ENCODE measurements around the gene NFIX.

The NFIX gene

DNA sequence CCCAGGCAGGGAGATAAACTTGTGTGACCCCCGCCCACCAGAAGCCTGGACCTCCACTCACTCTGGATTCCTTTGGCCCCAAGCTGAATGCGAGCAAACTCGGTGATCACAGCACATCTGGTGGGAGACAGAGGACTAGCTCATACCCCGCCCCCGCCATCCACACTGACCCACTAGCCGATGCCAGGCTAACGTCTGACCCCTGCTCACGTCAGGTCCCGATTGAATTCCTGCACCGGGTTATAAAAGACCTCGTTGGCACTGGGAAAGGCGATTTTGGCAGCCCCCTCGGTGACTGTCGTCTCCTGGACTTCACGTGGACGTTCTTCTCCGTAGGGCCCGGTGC, 120.6 kb downstream of the NFIX start:
- no peak for DNase-seq

- DNase-seq = peak; percentile 93
Observed at GRCh38 chr19:13116282-13117175, 121.3 kb downstream of the NFIX start, which contains the start of gene TRMT1. TRMT1 (minus strand) TSS chr19:13116740; CDS start chr19:13116399, 341 bp downstream.

DNA sequence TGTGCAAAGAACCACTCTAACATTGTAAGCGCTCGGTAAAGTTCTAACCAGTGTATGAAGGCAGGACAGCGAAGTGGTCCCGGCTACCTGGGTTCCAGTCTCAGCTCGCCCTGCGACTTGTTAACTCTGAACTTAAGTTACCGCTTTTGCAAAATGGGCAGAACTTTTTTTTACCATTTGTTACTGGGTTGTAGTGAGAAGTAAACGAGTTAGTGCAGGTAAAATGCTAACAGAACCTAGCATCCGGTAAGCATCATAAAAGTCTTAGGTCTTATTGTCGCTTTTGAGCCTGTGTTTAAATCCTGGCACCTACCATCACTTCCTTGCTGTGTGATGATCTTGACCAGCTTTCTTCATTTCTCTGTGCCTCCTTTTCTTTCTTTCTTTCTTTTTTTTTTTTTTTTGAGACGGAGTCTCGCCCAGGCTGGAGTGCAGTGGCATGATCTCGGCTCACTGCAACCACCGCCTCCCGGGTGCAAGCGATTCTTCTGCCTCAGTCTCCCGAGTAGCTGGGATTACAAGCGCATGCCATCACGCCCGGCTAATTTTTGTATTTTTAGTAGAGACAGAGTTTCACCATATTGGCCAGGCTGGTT, 122.0 kb downstream of the NFIX start:
- DNase-seq = no peak

DNA sequence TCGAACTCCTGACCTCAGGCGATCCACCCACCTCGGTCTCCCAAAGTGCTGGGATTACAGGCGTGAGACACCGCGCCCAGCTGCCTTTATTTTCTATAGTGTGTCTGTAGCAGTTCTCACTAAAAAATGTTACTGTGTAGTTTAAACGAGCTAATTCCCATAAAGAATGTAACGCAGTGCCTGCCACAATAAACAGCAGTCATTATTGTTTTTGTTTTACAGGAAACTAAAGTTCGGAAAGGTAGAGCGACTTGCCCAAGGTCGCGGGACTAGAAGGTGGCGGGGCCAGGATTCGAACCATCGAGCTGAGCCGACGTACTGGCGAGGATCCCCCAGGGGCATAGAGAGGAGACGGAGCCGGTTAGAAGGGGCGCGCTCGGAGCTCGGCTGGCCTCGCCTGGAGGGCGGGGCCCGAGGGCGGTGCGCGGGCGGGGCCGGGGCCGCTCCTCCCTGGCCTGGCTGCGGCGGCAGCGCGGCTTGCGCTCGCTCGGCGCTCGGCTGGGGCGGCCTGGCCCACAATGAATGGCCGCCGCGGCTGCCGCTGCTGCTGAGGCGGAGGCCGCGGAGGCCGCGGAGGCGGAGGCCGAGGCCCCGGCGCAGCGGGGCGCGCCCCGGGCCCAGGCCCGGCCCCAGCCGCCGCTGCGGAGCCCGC, 122.6 kb downstream of the NFIX start, which contains the start of gene NACC1:
NACC1 (plus strand) TSS at position 493 of the 652 bp plus-strand sequence. CDS start 16,944 bp downstream, outside the sequence.
- peak; percentile 94 for DNase-seq

DNA sequence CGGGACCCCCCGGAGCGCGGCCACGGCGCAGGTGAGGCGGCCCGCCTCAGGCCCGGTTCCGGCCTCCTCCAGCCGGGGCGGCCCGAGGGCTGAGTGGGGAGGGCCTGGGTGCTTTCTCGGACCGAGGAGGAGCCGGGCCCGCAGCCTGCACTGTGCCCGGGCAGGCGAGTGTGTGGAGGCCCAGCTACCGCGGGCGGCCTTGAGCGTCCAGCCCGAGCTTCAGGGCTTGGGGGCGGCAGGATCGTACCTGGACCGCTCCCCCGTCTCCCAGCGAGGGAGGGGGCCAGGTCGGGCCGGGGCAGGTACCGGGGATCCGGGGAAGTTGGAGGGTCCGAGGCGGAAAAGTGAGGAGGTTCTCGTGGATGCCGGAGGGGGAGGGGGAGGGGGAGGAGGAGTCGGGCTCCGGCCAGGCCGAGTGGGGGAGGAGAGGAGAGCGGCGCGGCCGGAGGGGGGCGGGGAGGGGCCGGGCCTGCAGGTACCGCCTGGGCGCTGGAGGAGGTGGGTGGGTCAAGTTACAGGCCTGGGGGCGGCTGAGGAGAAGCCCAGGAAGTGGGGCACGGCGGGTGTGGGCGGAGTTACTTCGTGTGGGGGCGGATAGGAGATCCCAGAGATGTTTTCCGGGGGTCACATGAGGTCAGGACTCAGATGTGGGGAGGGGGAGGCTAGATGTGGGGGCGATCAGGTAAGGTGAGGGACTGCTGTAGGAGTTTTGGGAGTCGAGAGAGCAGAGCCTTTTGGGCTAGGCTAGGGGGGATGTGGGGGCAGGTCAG, 123.3 kb downstream of the NFIX start:
- peak; percentile 71 for DNase-seq

- no peak for DNase-seq
Observed at GRCh38 chr19:13119627-13120026, 124.4 kb downstream of the NFIX start.

- no peak for DNase-seq
Observed at GRCh38 chr19:13120031-13120430, 124.8 kb downstream of the NFIX start.

- no peak for DNase-seq
Observed at GRCh38 chr19:13120817-13121216, 125.5 kb downstream of the NFIX start.

GRCh38 chr19:13121551-13122274, 126.4 kb downstream of the NFIX start:
- DNase-seq = no peak

GRCh38 chr19:13122275-13122878, 127.1 kb downstream of the NFIX start:
- no peak for DNase-seq

DNA sequence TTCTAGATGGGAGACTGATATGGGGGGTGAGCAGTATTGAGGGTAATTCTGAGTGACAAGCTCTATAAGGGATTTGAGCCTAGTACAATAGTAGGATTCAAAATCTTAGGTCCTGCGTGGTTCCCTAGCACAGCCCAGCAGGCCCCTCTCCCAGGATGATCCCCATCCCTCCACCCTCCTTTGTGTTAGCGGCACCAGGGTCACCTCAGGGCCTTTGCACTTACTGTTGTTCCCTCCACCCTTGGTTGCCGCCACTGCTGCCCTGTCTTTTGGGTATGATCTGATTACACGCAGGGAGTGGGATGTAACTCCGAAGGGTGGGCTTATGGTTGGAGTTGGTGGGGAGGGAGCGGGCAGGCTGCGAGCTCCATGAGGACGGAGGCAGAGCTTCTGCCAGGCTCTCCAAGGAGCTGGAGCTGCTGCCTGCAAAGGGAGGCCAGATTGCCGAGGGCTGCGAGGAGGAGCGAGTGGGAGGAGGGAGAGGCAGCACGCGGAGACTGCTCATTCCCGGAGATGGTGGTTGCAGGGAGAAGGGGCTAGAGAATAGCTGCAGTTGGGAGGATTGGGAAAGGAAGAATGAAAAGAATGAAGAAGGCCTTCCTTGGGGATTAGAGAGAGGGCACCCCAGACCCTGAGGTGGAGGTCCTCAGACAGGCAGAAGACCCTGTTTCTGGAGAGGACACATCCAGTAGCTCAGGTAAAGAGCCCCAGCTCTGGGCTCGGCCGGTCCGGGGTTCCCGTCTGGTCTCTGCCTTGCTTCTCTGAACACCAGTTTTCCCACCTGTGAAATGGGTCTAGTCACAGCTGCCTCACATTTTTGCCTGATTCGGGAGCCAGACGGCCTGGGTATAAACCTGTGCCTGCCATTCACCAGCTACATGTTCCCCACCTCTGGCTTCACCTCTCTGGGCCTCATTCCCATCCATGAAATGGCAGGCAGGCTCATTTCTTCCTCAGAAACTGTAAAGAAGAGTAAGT, 128.0 kb downstream of the NFIX start:
- no peak for DNase-seq

DNA sequence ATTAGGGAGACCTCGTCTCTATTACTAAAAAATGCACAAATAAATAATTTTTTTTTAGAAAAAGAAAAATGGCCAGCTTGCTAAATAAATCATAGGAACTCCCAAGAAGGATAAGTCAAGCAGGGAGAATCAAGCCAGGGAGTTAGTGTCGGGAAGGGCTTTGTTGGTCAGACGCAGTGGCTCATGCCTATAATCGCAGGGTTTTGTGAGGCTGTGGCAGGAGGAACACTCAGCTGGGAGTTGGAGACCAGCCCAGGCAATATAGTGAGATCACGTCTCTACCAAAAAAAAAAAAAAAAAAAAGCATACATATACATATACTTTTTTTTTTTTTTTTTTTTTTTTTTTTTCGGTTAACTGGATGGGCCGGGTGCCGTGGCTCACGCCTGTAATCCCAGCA, 131.8 kb downstream of the NFIX start:
- no peak for DNase-seq

- no peak for DNase-seq
Observed at GRCh38 chr19:13127811-13128575, 132.7 kb downstream of the NFIX start.

GRCh38 chr19:13128583-13128982, 133.3 kb downstream of the NFIX start:
- no peak for DNase-seq

- no peak for DNase-seq
Observed at GRCh38 chr19:13129384-13129783, 134.1 kb downstream of the NFIX start.

DNA sequence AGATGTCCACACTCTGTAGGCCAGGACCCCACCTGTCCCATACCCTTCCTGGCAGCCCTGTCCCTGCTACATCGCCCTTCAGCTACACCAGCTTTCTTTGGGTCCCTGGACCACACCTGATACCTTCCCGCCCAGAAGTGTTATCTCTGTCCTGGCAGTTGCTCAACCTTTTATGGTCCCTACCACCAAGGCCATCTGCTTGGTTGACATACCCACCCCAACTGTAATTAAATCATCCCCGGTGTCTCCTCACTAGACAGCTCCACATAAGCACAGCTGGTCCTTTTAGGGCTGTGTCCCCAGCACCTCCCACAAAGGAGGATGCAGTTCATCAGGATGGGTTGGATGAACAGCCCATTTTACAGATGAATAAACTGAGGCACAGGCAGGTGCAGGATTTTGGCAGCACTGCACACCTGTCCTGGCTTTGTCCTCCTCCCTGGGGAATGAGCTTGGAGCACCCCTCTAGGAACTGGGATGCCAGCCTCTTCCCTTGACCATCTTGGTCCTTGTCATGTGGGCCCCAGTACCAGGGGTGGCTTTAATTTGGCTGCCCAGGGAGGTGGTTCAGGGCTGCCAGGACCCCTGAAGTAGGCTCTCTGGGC, 135.7 kb downstream of the NFIX start:
- DNase-seq = no peak

GRCh38 chr19:13132471-13133180, 137.4 kb downstream of the NFIX start:
- DNase-seq = no peak

DNA sequence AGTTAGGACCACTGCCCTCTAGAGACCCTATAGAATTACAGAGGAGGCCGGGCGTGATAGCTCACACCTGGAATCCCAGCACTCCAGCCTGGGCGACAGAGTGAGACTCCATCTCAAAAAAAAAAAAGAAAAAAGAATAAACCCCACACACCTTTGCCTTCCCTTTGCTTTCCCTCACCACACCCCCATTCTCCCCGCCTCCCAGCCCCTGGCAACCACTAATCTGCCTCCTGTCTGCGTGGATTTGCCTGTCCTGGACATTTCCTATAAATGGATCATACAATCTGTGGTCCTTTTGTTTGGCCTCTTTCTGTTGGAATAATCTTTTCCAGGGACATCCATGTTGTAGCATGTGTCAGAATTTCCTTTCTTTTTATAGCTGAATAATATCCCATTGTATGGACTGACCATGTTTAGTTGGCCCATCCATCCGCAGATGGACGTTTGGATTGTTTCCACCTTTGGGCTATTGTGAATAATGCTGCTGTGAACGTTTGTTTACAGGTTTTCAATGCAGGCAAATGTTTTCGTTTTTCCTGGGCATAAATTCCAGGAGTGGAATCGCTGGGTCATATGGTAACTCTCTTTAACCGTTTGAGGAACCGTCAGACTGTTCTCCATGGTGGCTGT, 138.1 kb downstream of the NFIX start:
- no peak for DNase-seq
